HepG2 (cell line): ENCODE results near the gene NRG3. TPM values are rescaled to one million over a fixed set of nuclear protein-coding genes. Genes with fewer than 3 reads are reported as not detected.

Experiments
- ATAC-seq: fragments of 200-7000 bp; cut with Tn5 transposase; 3 replicates; pipeline ENCODE4 v1.9.1; 2020; ENCODE audit warnings: mild to moderate bottlenecking, moderate library complexity
- BruUV-seq: library from RNA; stranded (reverse); fragments of 400-500 nt; replicated peaks from 2 replicates; lab custom pipeline; 2021; lab: Mats Ljungman, UMichigan
- CTCF ChIA-PET: fragments of 300-600 bp; formaldehyde crosslinking; extraction: SDS; loops from one replicate; lab custom pipeline; 2021; ENCODE audit warnings: low total read pairs, inconsistent platforms, low intra/inter-chr PET ratio; lab: Yijun Ruan, JAX
- POLR2A ChIA-PET: fragments of 350-600 bp; sonication (Branson Sonifier 250); formaldehyde crosslinking; loops from one replicate; lab custom pipeline; 2020; ENCODE audit warnings: antibody characterized with exemption, inconsistent platforms; lab: Yijun Ruan, JAX
- DNase-seq: peaks from one replicate; pipeline ENCODE4 v3.0.0-alpha.2; 2015; ENCODE audit warnings: low spot score
- FAIRE-seq: peaks from 3 replicates; lab custom pipeline; 2011; peaks lifted over from hg19 to GRCh38; lab: Jason Lieb, UNC
- H2AFZ ChIP-seq: one replicate; pipeline ENCODE4 v1.6.1; 2011; ENCODE audit warnings: low read length, inconsistent platforms
- H3K27ac ChIP-seq: fragments of 300-600 bp; 3 replicates; pipeline ENCODE4 v1.8.0; 2011; ENCODE audit warnings: mixed run types, mild to moderate bottlenecking, mixed read lengths, low read length, inconsistent platforms; ENCODE audit not compliant: insufficient read depth; ENCODE audit errors: extremely low read length
- H3K27me3 ChIP-seq, 2 experiments: fragments of 200-600 bp in 1 of 2; 2 replicates in 1 of 2; 3 replicates in 1 of 2; pipeline versions ENCODE4 v1.6.0 to v1.8.0; 2011; ENCODE audit warnings: low read length in 2 of 2, mild to moderate bottlenecking in 2 of 2, moderate library complexity in 2 of 2, inconsistent platforms in 1 of 2; ENCODE audit not compliant: insufficient read depth in 2 of 2, control insufficient read depth in 1 of 2
- H3K36me3 ChIP-seq, 2 experiments: fragments of 200-600 bp in 1 of 2; replicated peaks in 1 of 2; 2 replicates in 1 of 2; 3 replicates in 1 of 2; pipeline versions ENCODE4 v1.5.1 to v1.8.0; 2011; ENCODE audit warnings: low read length in 2 of 2, inconsistent platforms in 1 of 2; ENCODE audit not compliant: insufficient read depth in 2 of 2, control insufficient read depth in 1 of 2
- H3K4me1 ChIP-seq: 2 replicates; pipeline ENCODE4 v1.5.1; 2012; ENCODE audit warnings: low read length, inconsistent platforms; ENCODE audit not compliant: insufficient read depth
- H3K4me2 ChIP-seq: 2 replicates; pipeline ENCODE4 v1.6.0; 2011; ENCODE audit warnings: low read depth, low read length, inconsistent platforms
- H3K4me3 ChIP-seq, 3 experiments: fragments of 200-600 bp in 1 of 3; sonication (generic), shearing (Covaris generic) in 1 of 3; replicated peaks in 1 of 3; 2 replicates each; pipeline ENCODE4 v1.5.1; 2011 to 2016; ENCODE audit warnings: low read length in 3 of 3, inconsistent platforms in 2 of 3, low read depth in 2 of 3, mild to moderate bottlenecking in 2 of 3, control low read depth in 1 of 3, mixed read lengths in 1 of 3; ENCODE audit not compliant: insufficient read depth in 1 of 3
- H3K79me2 ChIP-seq: one replicate; pipeline ENCODE4 v1.6.1; 2011; ENCODE audit warnings: low read length, inconsistent platforms; ENCODE audit not compliant: insufficient read depth
- H3K9ac ChIP-seq: 2 replicates; pipeline ENCODE4 v1.6.0; 2011; ENCODE audit warnings: mild to moderate bottlenecking, low read depth, low read length, inconsistent platforms; ENCODE audit not compliant: insufficient read depth
- H3K9me3 ChIP-seq: 2 replicates; pipeline ENCODE4 v1.5.1; 2012; ENCODE audit warnings: mild to moderate bottlenecking, low read length
- H4K20me1 ChIP-seq: 2 replicates; pipeline ENCODE4 v1.6.0; 2011; ENCODE audit warnings: inconsistent platforms, mild to moderate bottlenecking, low read length, moderate library complexity; ENCODE audit not compliant: insufficient read depth
- DR1 ChIP-seq: sonication (generic); formaldehyde crosslinking; IDR thresholded peaks from 2 replicates; pipeline ENCODE4 v1.8.0; 2021; ENCODE audit warnings: mild to moderate bottlenecking, missing genetic modification reagents, inconsistent platforms
- GATA4 ChIP-seq: sonication (generic); IDR thresholded peaks from 2 replicates; pipeline ENCODE4 v1.6.1; 2016; ENCODE audit warnings: antibody characterized with exemption, low read depth, borderline replicate concordance
- HCFC1 ChIP-seq: fragments of 150-350 bp; IDR thresholded peaks from 2 replicates; pipeline ENCODE4 v1.6.1; 2014; ENCODE audit warnings: low read depth, low read length
- HNRNPK ChIP-seq: fragments of 200-400 bp; formaldehyde crosslinking; IDR thresholded peaks from 2 replicates; pipeline ENCODE4 v1.6.1; 2018; ENCODE audit warnings: low read length, low read depth, moderate library complexity, mild to moderate bottlenecking; ENCODE audit not compliant: poor library complexity, severe bottlenecking
- LCORL ChIP-seq, 2 experiments: fragments of 450-650 bp in 1 of 2; sonication (generic) in 1 of 2; formaldehyde crosslinking in 1 of 2; IDR thresholded peaks; 2 replicates each; pipeline versions ENCODE4 v1.5.0 to v1.6.1; 2017 to 2020; ENCODE audit warnings: antibody characterized with exemption in 1 of 2, missing genetic modification reagents in 1 of 2
- MIXL1 ChIP-seq: IDR thresholded peaks from 2 replicates; pipeline ENCODE4 v1.6.1; 2016
- NFRKB ChIP-seq: fragments of 450-650 bp; IDR thresholded peaks from 2 replicates; pipeline ENCODE4 v1.6.1; 2017
- RNF2 ChIP-seq: fragments of 450-650 bp; conservative IDR thresholded peaks from 2 replicates; pipeline ENCODE4 v1.6.1; 2016; ENCODE audit warnings: low read depth
- ZNF34 ChIP-seq: sonication (generic); formaldehyde crosslinking; IDR thresholded peaks from 2 replicates; pipeline ENCODE4 v1.4.0; 2020; ENCODE audit warnings: mild to moderate bottlenecking, missing genetic modification reagents, borderline replicate concordance
- ZNF547 ChIP-seq: sonication (generic); formaldehyde crosslinking; IDR thresholded peaks from 2 replicates; pipeline ENCODE4 v1.5.1; 2020; ENCODE audit warnings: mild to moderate bottlenecking, missing genetic modification reagents
- ZNF605 ChIP-seq: sonication (generic); formaldehyde crosslinking; IDR thresholded peaks from 2 replicates; pipeline ENCODE4 v1.8.0; 2022; ENCODE audit warnings: mild to moderate bottlenecking, missing genetic modification reagents
- ZNF790 ChIP-seq: sonication (generic); formaldehyde crosslinking; IDR thresholded peaks from 2 replicates; pipeline ENCODE4 v1.8.0; 2022; ENCODE audit warnings: missing genetic modification reagents, mild to moderate bottlenecking, borderline replicate concordance
- WGBS: methylation state at CpG from one replicate; pipeline ENCODE4 v1.1.6; 2017; ENCODE audit warnings: low lambda C conversion rate; 5-methylcytosine and 5-hydroxymethylcytosine counted together
- in situ Hi-C: cut with HindIII; loops from 2 replicates; pipeline ENCODE4 v1.10.0; 2017; ENCODE audit warnings: low pct_unique_long_range_greater_than_20kb; ENCODE audit not compliant: extremely low pct_ligation_motif_present
- intact Hi-C: fragments of 100-400 bp; cut with micrococcal nuclease; formaldehyde crosslinking; loops from one replicate; pipeline ENCODE4 v1.10.0; 2022; ENCODE audit not compliant: unreplicated experiment
- polyA plus RNA-seq, 8 experiments: library from polyadenylated mRNA; depleted of rRNA in 3 of 8; stranded (reverse) in 7 of 8; unstranded in 1 of 8; fragments of >200 nt; fragmentation: Illumina TruSeq in 4 of 8; extraction: Trizol in 4 of 8; gene quantifications; 2 replicates each; pipeline versions ENCODE4 v1.2.1 to v1.2.3, GENCODE V29; 2011 to 2016; ENCODE audit warnings: low read depth in 4 of 8, missing spikeins in 1 of 8, mixed read lengths in 1 of 8; ENCODE audit not compliant: insufficient read depth in 1 of 8
- total RNA-seq, 5 experiments: library from RNA; depleted of rRNA; stranded (reverse); fragments of >200 nt; fragmentation: Illumina TruSeq; extraction: Trizol; gene quantifications; 2 replicates each; pipeline ENCODE4 v1.2.3, GENCODE V29; 2016; ENCODE audit warnings: low read depth in 1 of 5
- TF ChIP-seq, protein P1 (sequence below): sonication (generic); formaldehyde crosslinking; IDR thresholded peaks from 2 replicates; pipeline ENCODE4 v1.5.0; 2020; ENCODE audit warnings: missing genetic modification reagents
- TF ChIP-seq, protein P2 (sequence below), 2 experiments: sonication (generic) in 1 of 2; formaldehyde crosslinking in 1 of 2; IDR thresholded peaks; 2 replicates each; pipeline versions ENCODE4 v1.5.1 to v1.6.1; 2011 to 2020; ENCODE audit warnings: borderline replicate concordance in 1 of 2, low read depth in 1 of 2, low read length in 1 of 2, mild to moderate bottlenecking in 1 of 2, missing genetic modification reagents in 1 of 2, moderate library complexity in 1 of 2
- TF ChIP-seq, protein P3 (sequence below): sonication (generic); formaldehyde crosslinking; IDR thresholded peaks from 2 replicates; pipeline ENCODE4 v1.4.0; 2020; ENCODE audit warnings: missing genetic modification reagents

The NRG3 gene
- total and polyA plus RNA-seq, 2 of the 13 experiments (the other 11 are each of a cell fraction or from before 2014, with no cell fraction given): not detected

DNA sequence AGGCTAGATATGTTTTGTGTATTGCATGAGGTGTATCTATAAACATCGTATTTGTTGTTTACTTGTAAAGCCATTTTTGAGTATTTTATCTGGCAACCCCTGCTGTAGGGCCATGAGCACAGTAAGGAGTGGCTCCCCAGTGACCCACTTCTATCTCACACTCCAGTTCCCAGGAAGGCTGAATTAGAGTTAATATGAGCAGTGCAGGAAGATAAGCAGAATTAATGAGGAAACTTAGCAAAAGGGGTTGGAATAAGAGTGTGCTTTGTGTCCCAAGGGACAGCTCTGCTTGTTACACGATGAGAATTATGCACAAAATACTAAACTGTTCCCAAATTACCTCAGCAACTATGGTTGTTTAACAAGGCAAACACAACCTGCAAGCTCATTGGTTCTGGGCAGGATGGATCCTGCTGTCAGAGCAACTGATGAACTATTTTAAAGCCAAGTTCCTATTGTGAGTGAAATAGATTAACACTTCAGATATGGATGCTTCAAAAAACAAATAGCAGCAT is 1005.8 kb downstream of the NRG3 start:
- in situ Hi-C loops (no loop called here), intact Hi-C loops (no loop called here)
- DNase-seq: no peak
- no peak for FAIRE-seq
- ChIA-PET CTCF (no interaction called here), POLR2A (no interaction called here)
- Histone ChIP-seq H3K9me3 (peaks cover 60% of the 10 kb centered on the region), H3K4me2 (no peak overlapping the region), H3K27me3 (no peaks in the 10 kb centered on the region), H3K79me2 (no peaks in the 10 kb centered on the region), H3K36me3 (no peaks in the 10 kb centered on the region), H3K4me3 (no peak overlapping the region), H3K9ac (no peak overlapping the region), H4K20me1 (no peaks in the 10 kb centered on the region), H3K27ac (no peak overlapping the region), H3K4me1 (no peaks in the 10 kb centered on the region), H2AFZ (no peak overlapping the region)
- ATAC-seq: no peak
- 0% methylated on average over 2 of the region's 2 CpGs for WGBS
- TF ChIP-seq LCORL (IDR thresholded peaks at IDR 0.05) (no peak), LCORL (CRISPR knock-in tag; IDR thresholded peaks at IDR 0.05) (no peak), NFRKB (no peak), ZNF547 (no peak), ZNF605 (CRISPR knock-in tag) (no peak)
- no TSS peak for BruUV-seq

DNA sequence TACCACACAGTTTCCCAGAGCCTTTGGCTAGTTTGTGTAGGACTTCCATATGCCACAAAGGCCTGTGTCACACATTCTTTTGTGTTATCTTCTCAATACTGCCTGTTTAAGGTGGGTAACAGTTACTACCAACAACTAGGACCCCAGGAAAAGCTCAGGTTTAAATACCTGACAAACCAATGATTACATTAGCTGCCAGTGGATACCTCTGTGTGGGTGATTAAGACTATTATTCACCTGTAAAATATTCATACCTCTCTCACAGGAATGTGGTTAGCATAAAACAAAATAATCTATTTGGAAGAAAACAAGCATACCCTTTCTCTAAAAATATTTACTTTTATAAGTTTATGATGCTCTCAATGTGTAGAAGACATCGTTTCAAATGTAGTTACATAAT is 1007.7 kb downstream of the NRG3 start:
- ATAC-seq (no peak), FAIRE-seq (no peak), DNase-seq (no peak)
- Histone ChIP-seq H3K4me1 (no peaks in the 10 kb centered on the region), H3K27ac (no peak overlapping the region), H3K4me3 (no peak overlapping the region), H4K20me1 (no peaks in the 10 kb centered on the region), H3K9ac (no peak overlapping the region), H3K9me3 (peaks cover 69% of the 10 kb centered on the region), H2AFZ (no peak overlapping the region), H3K4me2 (no peak overlapping the region), H3K36me3 (no peaks in the 10 kb centered on the region), H3K79me2 (no peaks in the 10 kb centered on the region), H3K27me3 (no peaks in the 10 kb centered on the region)
- BruUV-seq: no TSS peak
- CTCF ChIA-PET: no interaction called here
- in situ Hi-C loops (no loop called here), intact Hi-C loops (no loop called here)
- WGBS: 5% methylated on average over 1 of the region's 1 CpG
- POLR2A ChIA-PET: no interaction called here
- TF ChIP-seq HNRNPK: no peak
- TF ChIP-seq, protein P1, sequence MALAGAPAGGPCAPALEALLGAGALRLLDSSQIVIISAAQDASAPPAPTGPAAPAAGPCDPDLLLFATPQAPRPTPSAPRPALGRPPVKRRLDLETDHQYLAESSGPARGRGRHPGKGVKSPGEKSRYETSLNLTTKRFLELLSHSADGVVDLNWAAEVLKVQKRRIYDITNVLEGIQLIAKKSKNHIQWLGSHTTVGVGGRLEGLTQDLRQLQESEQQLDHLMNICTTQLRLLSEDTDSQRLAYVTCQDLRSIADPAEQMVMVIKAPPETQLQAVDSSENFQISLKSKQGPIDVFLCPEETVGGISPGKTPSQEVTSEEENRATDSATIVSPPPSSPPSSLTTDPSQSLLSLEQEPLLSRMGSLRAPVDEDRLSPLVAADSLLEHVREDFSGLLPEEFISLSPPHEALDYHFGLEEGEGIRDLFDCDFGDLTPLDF (CRISPR knock-in tag): no peak
- TF ChIP-seq GATA4: no peak
- TF ChIP-seq ZNF790 (CRISPR knock-in tag): no peak
- TF ChIP-seq, protein P2, sequence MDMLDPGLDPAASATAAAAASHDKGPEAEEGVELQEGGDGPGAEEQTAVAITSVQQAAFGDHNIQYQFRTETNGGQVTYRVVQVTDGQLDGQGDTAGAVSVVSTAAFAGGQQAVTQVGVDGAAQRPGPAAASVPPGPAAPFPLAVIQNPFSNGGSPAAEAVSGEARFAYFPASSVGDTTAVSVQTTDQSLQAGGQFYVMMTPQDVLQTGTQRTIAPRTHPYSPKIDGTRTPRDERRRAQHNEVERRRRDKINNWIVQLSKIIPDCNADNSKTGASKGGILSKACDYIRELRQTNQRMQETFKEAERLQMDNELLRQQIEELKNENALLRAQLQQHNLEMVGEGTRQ (IDR thresholded peaks at IDR 0.05; ENCODE audit: low read depth, low read length): no peak
- TF ChIP-seq, protein P2 (CRISPR knock-in tag; IDR thresholded peaks at IDR 0.05; ENCODE audit: borderline replicate concordance): no peak
- no peak for TF ChIP-seq HCFC1
- TF ChIP-seq ZNF34 (CRISPR knock-in tag): no peak
- no peak for TF ChIP-seq DR1 (CRISPR knock-in tag)
- no peak for TF ChIP-seq MIXL1 (CRISPR knock-in tag)
- TF ChIP-seq RNF2: no peak
- TF ChIP-seq, protein P3, sequence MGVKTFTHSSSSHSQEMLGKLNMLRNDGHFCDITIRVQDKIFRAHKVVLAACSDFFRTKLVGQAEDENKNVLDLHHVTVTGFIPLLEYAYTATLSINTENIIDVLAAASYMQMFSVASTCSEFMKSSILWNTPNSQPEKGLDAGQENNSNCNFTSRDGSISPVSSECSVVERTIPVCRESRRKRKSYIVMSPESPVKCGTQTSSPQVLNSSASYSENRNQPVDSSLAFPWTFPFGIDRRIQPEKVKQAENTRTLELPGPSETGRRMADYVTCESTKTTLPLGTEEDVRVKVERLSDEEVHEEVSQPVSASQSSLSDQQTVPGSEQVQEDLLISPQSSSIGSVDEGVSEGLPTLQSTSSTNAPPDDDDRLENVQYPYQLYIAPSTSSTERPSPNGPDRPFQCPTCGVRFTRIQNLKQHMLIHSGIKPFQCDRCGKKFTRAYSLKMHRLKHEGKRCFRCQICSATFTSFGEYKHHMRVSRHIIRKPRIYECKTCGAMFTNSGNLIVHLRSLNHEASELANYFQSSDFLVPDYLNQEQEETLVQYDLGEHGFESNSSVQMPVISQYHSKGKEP: no peak
